Measurements from ENCODE around the gene PTPRJ.
"Not testable (repeated sequence)": the region's sequence is repeated elsewhere in the genome, so short reads cannot be mapped to it uniquely, and the experiment has no call there.

The PTPRJ gene

DNA sequence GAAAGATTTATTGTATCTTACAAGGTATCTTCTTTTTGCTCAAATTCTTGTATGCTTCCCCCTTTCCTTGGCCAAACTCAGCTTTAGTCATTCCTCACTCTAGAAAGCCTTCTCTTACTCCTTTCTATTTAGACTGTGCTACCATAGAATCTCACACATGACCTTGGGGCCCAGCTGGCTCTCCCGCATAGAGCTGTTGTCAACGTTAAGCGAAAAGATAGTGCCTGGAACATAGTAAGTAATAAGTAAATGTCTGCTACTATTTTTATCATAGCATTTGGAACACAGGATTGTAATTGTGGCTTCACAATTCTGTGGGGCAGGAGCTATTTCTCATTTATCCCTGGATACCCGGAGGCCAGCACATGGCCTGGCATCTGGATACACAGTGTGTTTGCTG lies 197.3 kb downstream of the PTPRJ start:
- no peak for ATAC-seq
- Mint-ChIP-seq H3K27me3 (no peaks in the 10 kb centered on the region), H3K4me1 (no peaks in the 10 kb centered on the region), H3K27ac (no peak overlapping the region), H3K36me3 (ENCODE audit: low read depth) (no peaks in the 10 kb centered on the region), H3K9me3 (no peaks in the 10 kb centered on the region), H3K4me3 (no peak overlapping the region)
- no peak for DNase-seq

DNA sequence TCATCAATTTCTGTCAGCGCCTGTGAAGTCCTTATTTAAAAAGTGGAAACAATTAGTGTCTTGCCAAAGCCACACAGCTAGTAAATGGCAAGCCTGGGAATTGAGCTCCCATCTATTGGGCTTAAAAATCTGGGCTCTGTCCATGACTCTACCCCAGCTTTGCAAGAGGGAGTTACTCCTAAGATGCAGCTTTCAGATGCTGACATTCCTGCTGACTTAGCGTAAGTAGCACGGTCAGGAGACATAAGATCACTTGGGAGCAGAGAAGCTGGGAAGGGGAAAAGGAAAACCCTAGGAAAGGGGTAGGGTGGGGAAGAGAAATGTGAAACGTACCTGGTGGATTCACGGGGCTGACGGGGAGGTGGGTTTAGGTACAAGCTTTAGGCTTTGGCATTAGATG lies 200.3 kb downstream of the PTPRJ start:
- Mint-ChIP-seq H3K27ac (no peak overlapping the region), H3K27me3 (no peaks in the 10 kb centered on the region), H3K9me3 (peaks cover 3% of the 10 kb centered on the region), H3K4me3 (no peak overlapping the region), H3K4me1 (no peaks in the 10 kb centered on the region), H3K36me3 (ENCODE audit: low read depth) (no peaks in the 10 kb centered on the region)
- ATAC-seq (no peak), DNase-seq (no peak)

DNA sequence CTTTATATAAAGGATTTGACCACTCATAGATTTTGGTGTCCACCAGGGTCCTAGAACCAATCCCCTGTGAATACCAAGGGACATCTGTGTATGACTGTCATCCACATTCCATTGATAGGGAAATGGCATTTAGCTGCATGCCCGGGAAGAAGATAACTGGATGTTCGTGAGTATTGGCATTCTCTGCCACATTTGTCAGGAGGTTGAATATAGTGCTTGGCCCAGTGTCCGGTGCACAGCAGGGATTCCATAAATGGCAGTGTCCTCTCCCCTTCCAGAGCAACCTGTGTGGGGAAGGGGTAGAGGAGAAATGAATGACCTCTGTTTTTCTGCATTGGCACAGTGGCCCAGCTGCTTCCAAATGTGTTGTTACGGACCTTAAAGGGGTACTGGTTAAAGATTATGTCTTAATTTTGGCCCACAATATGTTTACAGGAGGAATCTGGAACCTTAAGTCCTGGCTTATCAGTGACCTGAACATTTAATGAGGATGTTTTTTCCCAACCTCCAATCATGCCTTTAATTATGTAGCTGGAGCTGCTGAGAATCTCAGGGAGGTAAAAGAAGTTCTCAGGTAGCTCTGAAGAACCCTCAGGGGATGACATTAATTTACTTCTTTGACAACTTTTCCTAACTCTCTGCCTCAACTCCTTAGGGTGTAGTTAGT lies 202.6 kb downstream of the PTPRJ start:
- Mint-ChIP-seq H3K27me3 (no peaks in the 10 kb centered on the region), H3K4me3 (no peak overlapping the region), H3K4me1 (no peaks in the 10 kb centered on the region), H3K9me3 (peaks cover 3% of the 10 kb centered on the region), H3K27ac (no peak overlapping the region), H3K36me3 (ENCODE audit: low read depth) (no peaks in the 10 kb centered on the region)
- no peak for ATAC-seq
- no peak for DNase-seq

GRCh38 chr11:48184452-48184851 lies 204.1 kb downstream of the PTPRJ start:
- H3K4me1 Mint-ChIP-seq: no peaks in the 10 kb centered on the region
- no peaks in the 10 kb centered on the region for H3K36me3 Mint-ChIP-seq (ENCODE audit: low read depth)
- no peak overlapping the region for H3K4me3 Mint-ChIP-seq
- H3K27me3 Mint-ChIP-seq: no peaks in the 10 kb centered on the region
- H3K9me3 Mint-ChIP-seq: peaks cover 3% of the 10 kb centered on the region
- ATAC-seq (no peak), DNase-seq (no peak)
- H3K27ac Mint-ChIP-seq: no peak overlapping the region

- not testable (repeated sequence) for H3K27me3 Mint-ChIP-seq; H3K36me3 Mint-ChIP-seq (ENCODE audit: low read depth); ATAC-seq
- Mint-ChIP-seq H3K27ac (peak overlapping the region; percentile 71), H3K4me3 (peak overlapping the region; percentile 40), H3K9me3 (peaks cover 26% of the 10 kb centered on the region), H3K4me1 (peaks cover 19% of the 10 kb centered on the region)
- DNase-seq: peak; percentile 13
Observed at GRCh38 chr11:48190906-48191654, 210.7 kb downstream of the PTPRJ start.

GRCh38 chr11:48193876-48194275 lies 213.5 kb downstream of the PTPRJ start:
- peaks cover 1% of the 10 kb centered on the region for H3K27me3 Mint-ChIP-seq

DNA sequence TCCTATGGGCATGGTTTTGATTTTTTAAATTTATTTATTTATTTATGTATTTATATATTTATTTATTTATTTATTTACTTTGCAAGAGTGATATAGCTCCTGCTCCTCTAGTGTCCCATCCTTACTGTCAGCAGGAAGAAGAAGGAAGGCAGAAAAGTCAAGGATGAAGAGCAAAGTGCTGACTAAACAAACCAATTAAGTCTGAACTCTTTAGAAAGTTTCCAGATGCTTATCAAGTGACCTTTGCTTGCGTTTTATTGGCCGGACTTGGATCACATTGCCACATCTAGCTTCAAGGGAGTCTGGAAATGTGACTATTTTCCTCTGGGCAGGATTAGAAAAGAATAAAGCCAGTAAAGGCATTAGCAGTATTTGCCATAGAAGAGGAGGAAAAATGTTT lies 227.5 kb downstream of the PTPRJ start:
- DNase-seq (no peak), ATAC-seq (no peak)
- H3K4me1 Mint-ChIP-seq: no peaks in the 10 kb centered on the region
- no peak overlapping the region for H3K27ac Mint-ChIP-seq
- no peaks in the 10 kb centered on the region for H3K9me3 Mint-ChIP-seq
- peaks cover 11% of the 10 kb centered on the region for H3K27me3 Mint-ChIP-seq
- H3K36me3 Mint-ChIP-seq (ENCODE audit: low read depth): no peaks in the 10 kb centered on the region
- no peak overlapping the region for H3K4me3 Mint-ChIP-seq

More at GRCh38 chr11:48193876-48194275, 213.5 kb downstream of the PTPRJ start:
- Mint-ChIP-seq H3K4me3 (no peak overlapping the region), H3K4me1 (peaks cover 19% of the 10 kb centered on the region), H3K27ac (no peak overlapping the region), H3K9me3 (peaks cover 37% of the 10 kb centered on the region), H3K36me3 (ENCODE audit: low read depth) (no peaks in the 10 kb centered on the region)
- DNase-seq (no peak), ATAC-seq (no peak)

DNA sequence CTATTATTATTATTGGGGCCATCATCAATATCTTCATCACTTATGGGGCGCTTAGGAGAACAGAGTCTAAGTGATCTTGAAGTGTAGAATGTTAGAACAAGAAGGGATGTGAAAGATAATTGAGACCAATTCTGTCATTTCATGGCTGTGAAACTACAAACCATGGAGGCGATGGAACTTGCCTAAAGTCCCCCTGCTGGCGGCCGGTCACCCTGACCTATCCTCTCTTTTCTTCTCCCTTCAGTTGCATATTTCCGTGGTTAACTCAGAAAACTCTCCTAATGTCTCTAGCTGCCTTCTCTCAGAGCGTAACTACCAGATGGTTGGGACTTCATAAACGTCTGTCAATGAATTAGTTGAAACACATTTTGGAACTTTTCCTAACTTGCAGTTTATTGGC lies 229.7 kb downstream of the PTPRJ start:
- Mint-ChIP-seq H3K36me3 (ENCODE audit: low read depth) (no peaks in the 10 kb centered on the region), H3K4me3 (no peak overlapping the region), H3K27ac (no peak overlapping the region), H3K4me1 (no peaks in the 10 kb centered on the region), H3K9me3 (no peaks in the 10 kb centered on the region), H3K27me3 (peaks cover 11% of the 10 kb centered on the region)
- DNase-seq (no peak), ATAC-seq (no peak)

- H3K4me1 Mint-ChIP-seq: no peaks in the 10 kb centered on the region
- H3K4me3 Mint-ChIP-seq: no peak within 1 kb of the TSS
- DNase-seq (no peak), ATAC-seq (no peak)
- no peaks in the 10 kb centered on the region for H3K9me3 Mint-ChIP-seq
- H3K27me3 Mint-ChIP-seq: peaks cover 1% of the 10 kb centered on the region
- no peaks in the 10 kb centered on the region for H3K36me3 Mint-ChIP-seq (ENCODE audit: low read depth)
- H3K27ac Mint-ChIP-seq: no peak within 1 kb of the TSS
Observed at GRCh38 chr11:48216510-48216909, 236.2 kb downstream of the PTPRJ start, which contains the start of gene OR4B1. OR4B1 (plus strand) TSS chr11:48216810; CDS start chr11:48216810, 0 bp downstream.

All from activated naive CD8-positive, alpha-beta T cell treated with anti-CD3 and anti-CD28 coated beads, Interleukin-2, amount 50 U/mL, for 24 hours (primary cell).